HepG2 (cell line): ENCODE measurements around the gene CYP27A1. TPM values are rescaled to one million over a fixed set of nuclear protein-coding genes. Genes with fewer than 3 reads are reported as not detected.

Source experiments
- ATAC-seq: fragments of 200-7000 bp; cut with Tn5 transposase; 3 replicates; pipeline ENCODE4 v1.9.1; 2020; ENCODE audit warnings: mild to moderate bottlenecking, moderate library complexity
- BruUV-seq: library from RNA; stranded (reverse); fragments of 400-500 nt; replicated peaks from 2 replicates; lab custom pipeline; 2021; lab: Mats Ljungman, UMichigan
- CTCF ChIA-PET: fragments of 300-600 bp; formaldehyde crosslinking; extraction: SDS; loops from one replicate; lab custom pipeline; 2021; ENCODE audit warnings: low total read pairs, inconsistent platforms, low intra/inter-chr PET ratio; lab: Yijun Ruan, JAX
- POLR2A ChIA-PET: fragments of 350-600 bp; sonication (Branson Sonifier 250); formaldehyde crosslinking; loops from one replicate; lab custom pipeline; 2020; ENCODE audit warnings: antibody characterized with exemption, inconsistent platforms; lab: Yijun Ruan, JAX
- DNase-seq: peaks from one replicate; pipeline ENCODE4 v3.0.0-alpha.2; 2015; ENCODE audit warnings: low spot score
- FAIRE-seq: peaks from 3 replicates; lab custom pipeline; 2011; peaks lifted over from hg19 to GRCh38; lab: Jason Lieb, UNC
- H2AFZ ChIP-seq: one replicate; pipeline ENCODE4 v1.6.1; 2011; ENCODE audit warnings: low read length, inconsistent platforms
- H3K27ac ChIP-seq: fragments of 300-600 bp; 3 replicates; pipeline ENCODE4 v1.8.0; 2011; ENCODE audit warnings: mixed run types, mild to moderate bottlenecking, mixed read lengths, low read length, inconsistent platforms; ENCODE audit not compliant: insufficient read depth; ENCODE audit errors: extremely low read length
- H3K27me3 ChIP-seq, 2 experiments: fragments of 200-600 bp in 1 of 2; 2 replicates in 1 of 2; 3 replicates in 1 of 2; pipeline versions ENCODE4 v1.6.0 to v1.8.0; 2011; ENCODE audit warnings: low read length in 2 of 2, mild to moderate bottlenecking in 2 of 2, moderate library complexity in 2 of 2, inconsistent platforms in 1 of 2; ENCODE audit not compliant: insufficient read depth in 2 of 2, control insufficient read depth in 1 of 2
- H3K36me3 ChIP-seq, 2 experiments: fragments of 200-600 bp in 1 of 2; replicated peaks in 1 of 2; 2 replicates in 1 of 2; 3 replicates in 1 of 2; pipeline versions ENCODE4 v1.5.1 to v1.8.0; 2011; ENCODE audit warnings: low read length in 2 of 2, inconsistent platforms in 1 of 2; ENCODE audit not compliant: insufficient read depth in 2 of 2, control insufficient read depth in 1 of 2
- H3K4me1 ChIP-seq: 2 replicates; pipeline ENCODE4 v1.5.1; 2012; ENCODE audit warnings: low read length, inconsistent platforms; ENCODE audit not compliant: insufficient read depth
- H3K4me2 ChIP-seq: 2 replicates; pipeline ENCODE4 v1.6.0; 2011; ENCODE audit warnings: low read depth, low read length, inconsistent platforms
- H3K4me3 ChIP-seq, 3 experiments: fragments of 200-600 bp in 1 of 3; sonication (generic), shearing (Covaris generic) in 1 of 3; replicated peaks in 1 of 3; 2 replicates each; pipeline ENCODE4 v1.5.1; 2011 to 2016; ENCODE audit warnings: low read length in 3 of 3, inconsistent platforms in 2 of 3, low read depth in 2 of 3, mild to moderate bottlenecking in 2 of 3, control low read depth in 1 of 3, mixed read lengths in 1 of 3; ENCODE audit not compliant: insufficient read depth in 1 of 3
- H3K79me2 ChIP-seq: one replicate; pipeline ENCODE4 v1.6.1; 2011; ENCODE audit warnings: low read length, inconsistent platforms; ENCODE audit not compliant: insufficient read depth
- H3K9ac ChIP-seq: 2 replicates; pipeline ENCODE4 v1.6.0; 2011; ENCODE audit warnings: mild to moderate bottlenecking, low read depth, low read length, inconsistent platforms; ENCODE audit not compliant: insufficient read depth
- H3K9me3 ChIP-seq: 2 replicates; pipeline ENCODE4 v1.5.1; 2012; ENCODE audit warnings: mild to moderate bottlenecking, low read length
- H4K20me1 ChIP-seq: 2 replicates; pipeline ENCODE4 v1.6.0; 2011; ENCODE audit warnings: inconsistent platforms, mild to moderate bottlenecking, low read length, moderate library complexity; ENCODE audit not compliant: insufficient read depth
- EEA1 ChIP-seq: sonication (generic); formaldehyde crosslinking; IDR thresholded peaks from 2 replicates; pipeline ENCODE4 v1.5.1; 2020; ENCODE audit warnings: mild to moderate bottlenecking, missing genetic modification reagents, borderline replicate concordance
- RBAK ChIP-seq: sonication (generic); formaldehyde crosslinking; IDR thresholded peaks from 2 replicates; pipeline ENCODE4 v1.5.1; 2020; ENCODE audit warnings: mild to moderate bottlenecking, missing genetic modification reagents
- RBM22 ChIP-seq: fragments of 200-400 bp; formaldehyde crosslinking; optimal IDR thresholded peaks from 2 replicates; pipeline ENCODE3; 2017; ENCODE audit warnings: mild to moderate bottlenecking, low read length, moderate library complexity
- SCMH1 ChIP-seq: sonication (generic); formaldehyde crosslinking; IDR thresholded peaks from 2 replicates; pipeline ENCODE4 v1.9.0; 2021; ENCODE audit warnings: missing genetic modification reagents, mild to moderate bottlenecking, borderline replicate concordance
- SRY ChIP-seq: sonication (generic); formaldehyde crosslinking; IDR thresholded peaks from 2 replicates; pipeline ENCODE4 v1.8.0; 2022; ENCODE audit warnings: mild to moderate bottlenecking, missing genetic modification reagents
- TAF1 ChIP-seq: sonication (generic); formaldehyde crosslinking; IDR thresholded peaks from 2 replicates; pipeline ENCODE4 v1.4.0; 2020; ENCODE audit warnings: missing genetic modification reagents
- ZNF777 ChIP-seq: sonication (generic); formaldehyde crosslinking; IDR thresholded peaks from 2 replicates; pipeline ENCODE4 v1.4.0; 2020; ENCODE audit warnings: missing genetic modification reagents
- ZNF878 ChIP-seq: sonication (generic); formaldehyde crosslinking; IDR thresholded peaks from 2 replicates; pipeline ENCODE4 v1.8.1; 2023; ENCODE audit warnings: mild to moderate bottlenecking, missing genetic modification reagents, moderate library complexity
- WGBS: methylation state at CpG from one replicate; pipeline ENCODE4 v1.1.6; 2017; ENCODE audit warnings: low lambda C conversion rate; 5-methylcytosine and 5-hydroxymethylcytosine counted together
- in situ Hi-C: cut with HindIII; loops from 2 replicates; pipeline ENCODE4 v1.10.0; 2017; ENCODE audit warnings: low pct_unique_long_range_greater_than_20kb; ENCODE audit not compliant: extremely low pct_ligation_motif_present
- intact Hi-C: fragments of 100-400 bp; cut with micrococcal nuclease; formaldehyde crosslinking; loops from one replicate; pipeline ENCODE4 v1.10.0; 2022; ENCODE audit not compliant: unreplicated experiment
- polyA plus RNA-seq, 8 experiments: library from polyadenylated mRNA; depleted of rRNA in 3 of 8; stranded (reverse) in 7 of 8; unstranded in 1 of 8; fragments of >200 nt; fragmentation: Illumina TruSeq in 4 of 8; extraction: Trizol in 4 of 8; gene quantifications; 2 replicates each; pipeline versions ENCODE4 v1.2.1 to v1.2.3, GENCODE V29; 2011 to 2016; ENCODE audit warnings: low read depth in 4 of 8, missing spikeins in 1 of 8, mixed read lengths in 1 of 8; ENCODE audit not compliant: insufficient read depth in 1 of 8
- total RNA-seq, 5 experiments: library from RNA; depleted of rRNA; stranded (reverse); fragments of >200 nt; fragmentation: Illumina TruSeq; extraction: Trizol; gene quantifications; 2 replicates each; pipeline ENCODE4 v1.2.3, GENCODE V29; 2016; ENCODE audit warnings: low read depth in 1 of 5
- TF ChIP-seq, protein P1 (sequence below): sonication (generic); formaldehyde crosslinking; IDR thresholded peaks from 2 replicates; pipeline ENCODE4 v1.9.0; 2021; ENCODE audit warnings: missing genetic modification reagents, borderline replicate concordance
- TF ChIP-seq, protein P2 (sequence below): sonication (generic); formaldehyde crosslinking; IDR thresholded peaks from 2 replicates; pipeline ENCODE4 v1.4.0; 2020; ENCODE audit warnings: mild to moderate bottlenecking, missing genetic modification reagents
- TF ChIP-seq, protein P3 (sequence below): sonication (generic); formaldehyde crosslinking; IDR thresholded peaks from 2 replicates; pipeline ENCODE4 v1.4.0; 2020; ENCODE audit warnings: missing genetic modification reagents, mild to moderate bottlenecking, borderline replicate concordance

The CYP27A1 gene
- total and polyA plus RNA-seq, 2 of the 13 experiments (the other 11 are each of a cell fraction or from before 2014, with no cell fraction given) = 157 to 266 TPM

DNA sequence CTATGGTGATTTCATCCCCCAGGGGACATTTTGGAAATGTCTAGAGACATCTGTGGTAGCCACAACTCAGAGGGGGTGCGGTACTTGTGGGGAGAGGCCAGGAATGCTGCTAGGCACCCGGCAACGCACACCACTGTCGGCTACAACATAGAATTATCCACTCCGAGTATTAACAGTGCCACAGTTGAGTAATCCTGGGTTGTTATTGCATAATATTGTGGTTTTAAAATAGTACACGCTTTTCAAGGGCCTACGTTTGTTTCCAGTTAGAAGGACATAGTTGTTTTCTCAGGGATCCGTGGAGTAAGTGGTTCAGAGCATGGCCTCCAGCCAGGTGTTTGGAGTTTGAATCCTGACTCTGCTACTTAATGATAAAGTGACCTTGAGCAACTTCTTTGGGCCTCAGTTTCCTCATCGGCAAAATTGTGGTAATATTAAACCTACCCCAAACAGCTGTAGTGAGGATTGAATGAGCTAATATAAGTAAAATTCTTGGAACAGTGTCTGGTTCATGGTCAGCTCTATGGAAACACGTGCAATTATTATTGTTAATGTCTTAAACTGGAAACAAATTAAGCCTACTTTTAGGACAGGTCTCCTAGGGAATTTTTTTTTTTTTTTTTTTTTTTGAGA, 24.5 kb downstream of the CYP27A1 start:
- Histone ChIP-seq H2AFZ (no peak overlapping the region), H3K36me3 (peaks cover 8 to 20% of the 10 kb centered on the region in 2 experiments; a peak in 4 of 5 replicates), H4K20me1 (peaks cover 3% of the 10 kb centered on the region; the same call in 1 of the 2 replicates), H3K9ac (peak overlapping the region; percentile 54), H3K27me3 (no peaks in the 10 kb centered on the region), H3K4me1 (peaks cover 32% of the 10 kb centered on the region), H3K9me3 (peaks cover 9% of the 10 kb centered on the region), H3K4me2 (peak overlapping the region; percentile 80), H3K79me2 (peaks cover 52% of the 10 kb centered on the region), H3K27ac (peak overlapping the region; percentile 54), H3K4me3 (peak overlapping the region in 2 of 3 experiments; percentile 38 to 40; a peak in 4 of 6 replicates)
- ChIA-PET POLR2A (interaction anchor here (0.6 to 1.8 kb wide), 3 partner anchors 24 to 443 kb away, joined by 3 to 13 read pairs (median 4); partner anchors contain the start of genes BCS1L, CYP27A1 and ZNF142), CTCF (interaction anchor here (1.0 to 2.5 kb wide), 2 partner anchors 41 to 79 kb away, joined by 4 to 9 read pairs; no protein-coding TSS in a partner anchor)
- FAIRE-seq = peak; percentile 81
- intact Hi-C loops (loop anchor here (1.0 to 5.0 kb wide), 4 partner anchors 24 to 147 kb away; partner anchors contain the start of genes BCS1L, CYP27A1 and ZNF142), in situ Hi-C loops (no loop called here)
- no TSS peak for BruUV-seq
- peak; percentile 91 for DNase-seq
- WGBS = 9% methylated on average over 10 of the region's 10 CpGs
- ATAC-seq = peak; percentile 81
- TF ChIP-seq, protein P1, sequence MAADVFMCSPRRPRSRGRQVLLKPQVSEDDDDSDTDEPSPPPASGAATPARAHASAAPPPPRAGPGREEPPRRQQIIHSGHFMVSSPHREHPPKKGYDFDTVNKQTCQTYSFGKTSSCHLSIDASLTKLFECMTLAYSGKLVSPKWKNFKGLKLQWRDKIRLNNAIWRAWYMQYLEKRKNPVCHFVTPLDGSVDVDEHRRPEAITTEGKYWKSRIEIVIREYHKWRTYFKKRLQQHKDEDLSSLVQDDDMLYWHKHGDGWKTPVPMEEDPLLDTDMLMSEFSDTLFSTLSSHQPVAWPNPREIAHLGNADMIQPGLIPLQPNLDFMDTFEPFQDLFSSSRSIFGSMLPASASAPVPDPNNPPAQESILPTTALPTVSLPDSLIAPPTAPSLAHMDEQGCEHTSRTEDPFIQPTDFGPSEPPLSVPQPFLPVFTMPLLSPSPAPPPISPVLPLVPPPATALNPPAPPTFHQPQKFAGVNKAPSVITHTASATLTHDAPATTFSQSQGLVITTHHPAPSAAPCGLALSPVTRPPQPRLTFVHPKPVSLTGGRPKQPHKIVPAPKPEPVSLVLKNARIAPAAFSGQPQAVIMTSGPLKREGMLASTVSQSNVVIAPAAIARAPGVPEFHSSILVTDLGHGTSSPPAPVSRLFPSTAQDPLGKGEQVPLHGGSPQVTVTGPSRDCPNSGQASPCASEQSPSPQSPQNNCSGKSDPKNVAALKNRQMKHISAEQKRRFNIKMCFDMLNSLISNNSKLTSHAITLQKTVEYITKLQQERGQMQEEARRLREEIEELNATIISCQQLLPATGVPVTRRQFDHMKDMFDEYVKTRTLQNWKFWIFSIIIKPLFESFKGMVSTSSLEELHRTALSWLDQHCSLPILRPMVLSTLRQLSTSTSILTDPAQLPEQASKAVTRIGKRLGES (CRISPR knock-in tag) = no peak
- peak; percentile 83; the same call in 1 of the 2 replicates for TF ChIP-seq ZNF878 (CRISPR knock-in tag)
- TF ChIP-seq RBAK = 0 out of 2 replicates have a peak, but pooled peaks have one; percentile 27
- TF ChIP-seq EEA1 (CRISPR knock-in tag) = no peak
- TF ChIP-seq, protein P2, sequence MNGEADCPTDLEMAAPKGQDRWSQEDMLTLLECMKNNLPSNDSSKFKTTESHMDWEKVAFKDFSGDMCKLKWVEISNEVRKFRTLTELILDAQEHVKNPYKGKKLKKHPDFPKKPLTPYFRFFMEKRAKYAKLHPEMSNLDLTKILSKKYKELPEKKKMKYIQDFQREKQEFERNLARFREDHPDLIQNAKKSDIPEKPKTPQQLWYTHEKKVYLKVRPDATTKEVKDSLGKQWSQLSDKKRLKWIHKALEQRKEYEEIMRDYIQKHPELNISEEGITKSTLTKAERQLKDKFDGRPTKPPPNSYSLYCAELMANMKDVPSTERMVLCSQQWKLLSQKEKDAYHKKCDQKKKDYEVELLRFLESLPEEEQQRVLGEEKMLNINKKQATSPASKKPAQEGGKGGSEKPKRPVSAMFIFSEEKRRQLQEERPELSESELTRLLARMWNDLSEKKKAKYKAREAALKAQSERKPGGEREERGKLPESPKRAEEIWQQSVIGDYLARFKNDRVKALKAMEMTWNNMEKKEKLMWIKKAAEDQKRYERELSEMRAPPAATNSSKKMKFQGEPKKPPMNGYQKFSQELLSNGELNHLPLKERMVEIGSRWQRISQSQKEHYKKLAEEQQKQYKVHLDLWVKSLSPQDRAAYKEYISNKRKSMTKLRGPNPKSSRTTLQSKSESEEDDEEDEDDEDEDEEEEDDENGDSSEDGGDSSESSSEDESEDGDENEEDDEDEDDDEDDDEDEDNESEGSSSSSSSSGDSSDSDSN (CRISPR knock-in tag) = peak; percentile 34; the same call in 1 of the 2 replicates
- no peak for TF ChIP-seq TAF1 (CRISPR knock-in tag)
- TF ChIP-seq, protein P3, sequence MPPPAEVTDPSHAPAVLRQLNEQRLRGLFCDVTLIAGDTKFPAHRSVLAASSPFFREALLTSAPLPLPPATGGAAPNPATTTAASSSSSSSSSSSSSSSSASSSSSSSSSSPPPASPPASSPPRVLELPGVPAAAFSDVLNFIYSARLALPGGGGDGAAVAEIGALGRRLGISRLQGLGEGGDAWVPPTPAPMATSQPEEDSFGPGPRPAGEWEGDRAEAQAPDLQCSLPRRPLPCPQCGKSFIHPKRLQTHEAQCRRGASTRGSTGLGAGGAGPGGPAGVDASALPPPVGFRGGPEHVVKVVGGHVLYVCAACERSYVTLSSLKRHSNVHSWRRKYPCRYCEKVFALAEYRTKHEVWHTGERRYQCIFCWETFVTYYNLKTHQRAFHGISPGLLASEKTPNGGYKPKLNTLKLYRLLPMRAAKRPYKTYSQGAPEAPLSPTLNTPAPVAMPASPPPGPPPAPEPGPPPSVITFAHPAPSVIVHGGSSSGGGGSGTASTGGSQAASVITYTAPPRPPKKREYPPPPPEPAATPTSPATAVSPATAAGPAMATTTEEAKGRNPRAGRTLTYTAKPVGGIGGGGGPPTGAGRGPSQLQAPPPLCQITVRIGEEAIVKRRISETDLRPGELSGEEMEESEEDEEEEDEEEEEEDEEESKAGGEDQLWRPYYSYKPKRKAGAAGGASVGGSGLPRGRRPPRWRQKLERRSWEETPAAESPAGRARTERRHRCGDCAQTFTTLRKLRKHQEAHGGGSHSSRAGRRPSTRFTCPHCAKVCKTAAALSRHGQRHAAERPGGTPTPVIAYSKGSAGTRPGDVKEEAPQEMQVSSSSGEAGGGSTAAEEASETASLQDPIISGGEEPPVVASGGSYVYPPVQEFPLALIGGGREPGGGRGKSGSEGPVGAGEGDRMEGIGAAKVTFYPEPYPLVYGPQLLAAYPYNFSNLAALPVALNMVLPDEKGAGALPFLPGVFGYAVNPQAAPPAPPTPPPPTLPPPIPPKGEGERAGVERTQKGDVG (CRISPR knock-in tag) = no peak
- no peak for TF ChIP-seq ZNF777 (CRISPR knock-in tag)
- TF ChIP-seq SCMH1 (CRISPR knock-in tag) = no peak
- TF ChIP-seq SRY = no peak
- peak; percentile 44 for TF ChIP-seq RBM22
